ENCODE data around the gene NLRP6.
"Not testable (repeated sequence)": the region's sequence is repeated elsewhere in the genome, so short reads cannot be mapped to it uniquely, and the experiment has no call there.

Gene NLRP6

GRCh38 chr11:278001-278951 lies at the start of gene NLRP6:
Gene NLRP6, plus strand, starts transcription at chr11:278407. Its CDS starts 163 bp downstream, at chr11:278570.
- no peak for DNase-seq (ENCODE audit: low read depth, low spot score)

- no peak for DNase-seq (ENCODE audit: low read depth, low spot score)
Observed at GRCh38 chr11:230431-230830, 47.8 kb upstream of the NLRP6 start.

- no peak for DNase-seq (ENCODE audit: low read depth, low spot score)
Observed at GRCh38 chr11:232783-233565, 45.2 kb upstream of the NLRP6 start.

- no peak for DNase-seq (ENCODE audit: low read depth, low spot score)
Observed at GRCh38 chr11:235180-235579, 43.0 kb upstream of the NLRP6 start.

- DNase-seq (ENCODE audit: low read depth, low spot score): no peak
Observed at GRCh38 chr11:235609-235996, 42.6 kb upstream of the NLRP6 start.

GRCh38 chr11:235997-236773 lies 42.0 kb upstream of the NLRP6 start, which contains the start of gene SIRT3:
Gene SIRT3, minus strand, starts transcription at chr11:236342. Its CDS starts 14 bp downstream, at chr11:236328.
- peak; percentile 90 for DNase-seq (ENCODE audit: low read depth, low spot score)

GRCh38 chr11:236774-237767 lies 41.1 kb upstream of the NLRP6 start, which contains the start of gene PSMD13:
Gene PSMD13, plus strand, starts transcription at chr11:236976. Its CDS starts 74 bp downstream, at chr11:237050.
- DNase-seq (ENCODE audit: low read depth, low spot score): peak; percentile 93

- DNase-seq (ENCODE audit: low read depth, low spot score): not testable (repeated sequence)
Observed at GRCh38 chr11:238346-238745, 39.9 kb upstream of the NLRP6 start.

- DNase-seq (ENCODE audit: low read depth, low spot score): no peak
Observed at GRCh38 chr11:240315-240714, 37.9 kb upstream of the NLRP6 start.

- DNase-seq (ENCODE audit: low read depth, low spot score): no peak
Observed at GRCh38 chr11:241634-242033, 36.6 kb upstream of the NLRP6 start.

- no peak for DNase-seq (ENCODE audit: low read depth, low spot score)
Observed at GRCh38 chr11:244376-244775, 33.8 kb upstream of the NLRP6 start.

GRCh38 chr11:249062-249461 lies 29.1 kb upstream of the NLRP6 start:
- no peak for DNase-seq (ENCODE audit: low read depth, low spot score)

- no peak for DNase-seq (ENCODE audit: low read depth, low spot score)
Observed at GRCh38 chr11:250274-250673, 27.9 kb upstream of the NLRP6 start.

- peak; percentile 75 for DNase-seq (ENCODE audit: low read depth, low spot score)
Observed at GRCh38 chr11:250740-251299, 27.4 kb upstream of the NLRP6 start.

- DNase-seq (ENCODE audit: low read depth, low spot score): no peak
Observed at GRCh38 chr11:251550-251949, 26.7 kb upstream of the NLRP6 start.

- no peak for DNase-seq (ENCODE audit: low read depth, low spot score)
Observed at GRCh38 chr11:252666-253065, 25.5 kb upstream of the NLRP6 start.

- DNase-seq (ENCODE audit: low read depth, low spot score): no peak
Observed at GRCh38 chr11:253160-253885, 24.9 kb upstream of the NLRP6 start.

- no peak for DNase-seq (ENCODE audit: low read depth, low spot score)
Observed at GRCh38 chr11:253886-254270, 24.3 kb upstream of the NLRP6 start.

GRCh38 chr11:255176-255575 lies 23.0 kb upstream of the NLRP6 start:
- DNase-seq (ENCODE audit: low read depth, low spot score): no peak

Data from astrocyte of the hippocampus (primary cell).